Esophagus muscularis mucosa (tissue), 4 donors: ENCODE measurements around the gene UQCRHL.

Experiments used
- CTCF ChIP-seq, 3 experiments: fragments of 200-600 bp in 2 of 3; fragments of 450-650 bp in 1 of 3; sonication (generic) in 2 of 3; IDR thresholded peaks; one replicate each; pipeline ENCODE4 v1.5.1; 2017 to 2019; ENCODE audit warnings: antibody characterized with exemption in 3 of 3, mild to moderate bottlenecking in 2 of 3, moderate library complexity in 1 of 3
- EP300 ChIP-seq: sonication (generic); formaldehyde crosslinking; IDR thresholded peaks from one replicate; pipeline ENCODE4 v1.6.1; 2017; ENCODE audit warnings: antibody characterized with exemption
- POLR2A ChIP-seq: fragments of 450-650 bp; IDR thresholded peaks from one replicate; pipeline ENCODE4 v1.6.1; 2017; ENCODE audit warnings: antibody characterized with exemption, moderate library complexity, mild to moderate bottlenecking, low read depth
- POLR2AphosphoS5 ChIP-seq, 2 donors: sonication (generic); formaldehyde crosslinking; IDR thresholded peaks; one replicate each; pipeline ENCODE4 v1.6.1; 2017; ENCODE audit warnings: antibody characterized with exemption in 2 of 2

DNA sequence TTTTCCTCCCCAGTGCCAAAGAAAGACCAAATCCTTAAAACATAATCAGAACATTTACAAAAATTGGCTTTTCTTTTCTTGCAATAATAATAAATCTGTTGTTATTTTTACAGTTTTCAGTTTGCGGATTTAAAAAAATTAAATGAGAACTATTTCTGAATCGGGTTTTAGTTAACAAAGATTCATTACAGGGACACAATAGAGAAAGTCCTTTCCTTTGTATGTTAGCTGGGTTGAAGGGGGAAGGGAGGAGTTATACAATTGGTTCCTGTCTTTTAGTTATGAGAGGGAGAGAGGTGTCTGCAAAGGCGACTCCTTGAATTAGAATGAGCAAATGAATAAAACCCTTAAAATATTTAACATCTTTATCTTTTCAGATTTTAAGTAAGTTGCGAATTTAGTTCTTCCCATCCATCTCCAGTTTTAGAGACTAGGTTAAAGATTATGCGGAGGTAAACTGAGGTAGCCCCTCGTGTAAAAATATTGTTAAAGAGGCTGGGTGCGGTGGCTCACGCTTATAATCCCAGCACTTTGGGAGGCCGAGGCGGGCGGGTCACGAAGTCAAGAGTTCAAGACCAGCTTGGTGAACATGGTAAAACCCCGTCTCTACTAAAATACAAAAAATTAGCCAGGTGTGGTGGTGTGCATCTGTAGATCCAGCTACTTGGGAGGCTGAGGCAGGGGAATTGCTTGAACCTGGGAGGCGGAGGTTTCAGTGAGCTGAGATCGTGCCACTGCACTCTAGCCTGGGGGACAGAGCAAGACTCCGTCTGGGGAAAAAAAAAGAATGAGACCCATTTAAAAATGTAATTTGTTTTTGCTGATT, 44.0 kb upstream of the UQCRHL start:
- TF ChIP-seq CTCF (IDR thresholded peaks at IDR 0.05) (no peak), POLR2A (no peak), EP300 (no peak), POLR2AphosphoS5 (IDR thresholded peaks at IDR 0.05) (no peak)
